ENCODE results near the gene FZR1.
"Not testable (repeated sequence)": the region's sequence is repeated elsewhere in the genome, so short reads cannot be mapped to it uniquely, and the experiment has no call there.

The FZR1 gene

GRCh38 chr19:3497757-3498520 lies 8.2 kb upstream of the FZR1 start:
- no peak for DNase-seq

DNA sequence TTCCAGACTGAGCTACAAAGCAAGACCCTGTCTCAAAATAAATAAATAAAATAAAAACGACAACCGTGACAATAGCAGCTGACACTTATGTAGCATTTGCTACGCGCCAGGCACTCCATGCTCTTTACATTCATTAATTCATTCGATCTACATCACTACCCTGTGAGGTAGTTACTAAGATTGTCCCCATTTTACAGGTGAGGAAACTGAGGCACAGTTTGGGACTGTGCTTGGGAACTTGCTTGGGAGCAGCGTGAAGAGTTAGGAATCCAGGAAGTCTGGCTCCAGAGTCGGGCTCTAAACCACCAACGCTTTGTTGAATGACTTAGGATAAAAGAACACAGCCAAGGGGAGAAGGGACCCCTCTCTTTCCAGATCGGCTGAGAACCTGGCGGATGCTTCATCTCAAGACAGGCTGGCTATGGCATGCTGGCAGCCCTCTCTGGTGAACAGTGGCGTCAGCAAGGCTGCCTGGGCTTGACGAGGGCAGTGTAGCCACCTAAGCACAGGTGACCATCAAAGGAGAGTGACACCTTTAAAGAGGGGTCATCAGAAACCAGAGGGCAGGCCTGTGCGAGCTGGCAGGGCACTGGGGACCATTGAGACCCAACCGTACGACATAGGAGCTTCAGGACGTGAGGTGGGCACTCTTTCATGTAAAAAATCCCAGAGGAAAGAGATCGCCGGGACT lies 6.2 kb upstream of the FZR1 start:
- DNase-seq, result no peak

GRCh38 chr19:3500429-3501101 lies 5.5 kb upstream of the FZR1 start, which contains the start of gene DOHH:
TSS of gene DOHH (minus strand) at chr19:3500674. CDS start at chr19:3496814, 3,860 bp downstream.
- peak; percentile 97 for DNase-seq

GRCh38 chr19:3501780-3502179 lies 4.3 kb upstream of the FZR1 start:
- no peak for DNase-seq

DNA sequence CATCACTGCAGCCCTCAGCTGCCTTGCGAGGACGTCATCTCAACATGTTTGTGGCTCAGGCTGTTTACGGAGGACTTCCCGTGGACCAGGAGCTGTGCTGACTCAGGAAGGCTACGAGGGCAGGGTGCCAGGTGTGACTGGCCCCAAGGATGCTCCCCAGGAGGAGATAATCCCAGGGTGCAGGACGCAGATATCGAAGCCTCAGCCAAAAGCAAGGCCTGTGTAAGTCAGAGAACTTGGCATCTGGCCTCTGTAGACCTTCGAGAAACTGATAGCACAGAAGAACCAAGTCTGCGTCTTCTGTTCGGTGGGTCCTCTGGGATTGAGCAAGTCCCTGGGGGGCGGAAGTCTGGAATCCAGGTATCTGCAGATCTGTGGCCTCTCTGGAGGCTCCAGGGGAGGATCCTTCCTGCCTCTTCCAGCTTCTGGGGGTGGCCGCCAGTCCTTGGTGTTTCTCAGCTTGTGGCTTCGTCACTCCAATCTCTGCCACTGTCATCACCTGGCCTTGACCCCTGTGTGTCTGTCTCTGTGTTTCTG lies 3.0 kb upstream of the FZR1 start:
- no peak for DNase-seq

DNA sequence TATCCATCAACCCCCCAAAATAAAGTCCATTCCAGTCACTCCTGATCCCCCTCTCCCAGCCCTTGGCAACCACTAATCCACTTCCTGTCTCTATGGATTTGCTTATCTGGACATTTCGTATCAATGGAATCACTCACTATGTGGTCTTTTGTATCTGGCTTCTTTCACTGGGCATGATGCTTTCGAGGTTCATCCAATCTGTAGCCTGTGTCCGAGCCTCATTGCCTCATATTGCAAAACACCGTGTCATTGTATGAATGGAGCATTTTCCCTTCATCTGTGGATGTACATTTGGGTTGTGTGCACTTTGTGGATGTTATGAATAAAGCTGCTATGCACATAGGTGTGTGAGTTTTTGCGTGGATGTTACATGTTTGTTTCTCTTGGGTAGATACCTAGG lies 1.4 kb upstream of the FZR1 start:
- no peak for DNase-seq

DNA sequence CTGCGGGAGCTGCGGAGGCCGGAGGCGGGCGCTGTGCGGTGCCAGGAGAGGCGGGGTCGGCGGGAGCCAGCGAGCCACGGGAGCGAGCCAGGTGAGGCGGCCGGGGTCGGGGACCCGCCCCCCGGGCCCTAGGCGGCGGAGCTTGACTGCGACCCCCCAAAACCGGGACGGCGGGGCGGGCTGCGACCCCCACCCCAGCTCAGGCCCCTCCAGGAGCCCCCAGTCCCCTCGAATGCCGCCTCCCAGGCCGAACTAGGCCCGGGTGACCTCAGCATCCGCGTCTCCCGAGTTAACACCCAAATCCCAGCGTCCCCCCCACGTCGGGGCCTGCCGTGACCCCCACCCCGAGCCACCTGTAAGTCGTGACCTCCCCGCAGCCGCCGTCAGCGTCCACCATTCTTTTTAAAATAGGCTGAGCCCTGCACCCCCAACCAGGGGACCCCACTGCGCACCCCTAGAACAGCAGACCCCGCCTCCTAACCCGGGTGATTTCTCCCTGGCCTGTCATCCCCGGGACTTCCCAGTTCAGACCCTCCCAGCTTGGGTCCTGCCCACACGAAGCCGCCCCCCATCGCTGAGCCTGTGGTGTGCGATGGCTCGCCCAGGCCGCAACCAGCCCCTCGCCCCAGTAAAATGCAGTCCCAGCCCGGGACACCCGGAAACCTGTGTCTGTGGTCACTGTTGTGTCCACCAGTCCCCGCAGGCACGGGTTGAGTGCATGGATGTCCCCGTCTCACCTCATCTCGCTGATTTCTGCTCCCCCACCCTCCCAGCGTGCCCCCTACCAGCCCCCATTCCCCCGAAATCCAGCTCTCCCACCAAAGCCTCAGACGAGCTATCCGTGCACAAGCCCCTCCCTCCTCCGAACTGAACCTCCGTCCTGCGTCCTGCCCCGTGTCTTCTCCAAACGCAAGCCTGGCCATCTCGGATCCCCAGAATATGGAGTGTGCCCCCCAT lies 551 bp downstream of the FZR1 start:
- no peak for DNase-seq

DNA sequence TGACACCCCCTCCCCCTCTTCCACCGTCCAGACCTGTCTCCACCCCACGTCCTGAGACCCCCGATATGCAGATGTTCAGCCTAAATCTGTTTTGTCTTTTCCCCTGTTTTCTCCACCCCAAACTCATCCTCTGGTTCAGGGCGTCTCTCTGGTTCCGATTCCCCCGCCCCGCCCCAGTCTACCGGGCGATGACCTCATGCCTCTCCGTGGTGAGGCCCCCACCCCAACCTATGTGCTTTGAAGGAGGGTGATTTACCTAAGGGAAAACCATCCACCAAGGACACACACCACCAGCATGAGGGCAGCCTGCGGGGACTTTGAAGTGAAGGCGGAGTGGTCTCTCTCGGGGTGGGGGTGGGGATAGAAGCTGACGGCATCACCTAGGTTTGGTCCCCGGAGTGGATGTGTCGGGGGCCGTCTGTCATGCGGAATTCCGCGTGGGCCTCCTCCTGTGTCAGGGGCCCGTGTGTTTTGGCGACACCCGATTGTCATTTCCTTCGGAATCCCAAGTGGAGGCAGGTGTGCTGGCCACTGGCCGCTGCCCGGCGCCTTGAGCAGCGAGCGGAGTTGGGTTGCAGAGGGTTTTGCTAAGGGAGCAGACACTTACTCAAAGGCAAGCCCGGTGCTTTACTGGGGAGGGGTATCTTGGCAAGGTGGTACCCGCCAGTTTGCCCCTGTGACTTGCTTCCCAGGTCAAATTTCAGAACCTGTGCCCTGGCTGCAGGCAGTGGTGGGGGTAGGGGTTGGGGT lies 1.4 kb downstream of the FZR1 start:
- no peak for DNase-seq

GRCh38 chr19:3508121-3508661 lies 2.1 kb downstream of the FZR1 start:
- not testable (repeated sequence) for DNase-seq

GRCh38 chr19:3508771-3509535 lies 2.8 kb downstream of the FZR1 start:
- peak; percentile 24 for DNase-seq

GRCh38 chr19:3509566-3509989 lies 3.5 kb downstream of the FZR1 start:
- peak; percentile 51 for DNase-seq

GRCh38 chr19:3510727-3511126 lies 4.6 kb downstream of the FZR1 start:
- DNase-seq, result no peak

GRCh38 chr19:3511506-3512251 lies 5.6 kb downstream of the FZR1 start:
- DNase-seq, result no peak

GRCh38 chr19:3512562-3513228 lies 6.6 kb downstream of the FZR1 start:
- no peak for DNase-seq

- DNase-seq, result no peak
These were observed 7.4 kb downstream of the FZR1 start for GRCh38 chr19:3513229-3514140.

GRCh38 chr19:3514930-3515329 lies 8.8 kb downstream of the FZR1 start:
- peak; percentile 31 for DNase-seq

DNA sequence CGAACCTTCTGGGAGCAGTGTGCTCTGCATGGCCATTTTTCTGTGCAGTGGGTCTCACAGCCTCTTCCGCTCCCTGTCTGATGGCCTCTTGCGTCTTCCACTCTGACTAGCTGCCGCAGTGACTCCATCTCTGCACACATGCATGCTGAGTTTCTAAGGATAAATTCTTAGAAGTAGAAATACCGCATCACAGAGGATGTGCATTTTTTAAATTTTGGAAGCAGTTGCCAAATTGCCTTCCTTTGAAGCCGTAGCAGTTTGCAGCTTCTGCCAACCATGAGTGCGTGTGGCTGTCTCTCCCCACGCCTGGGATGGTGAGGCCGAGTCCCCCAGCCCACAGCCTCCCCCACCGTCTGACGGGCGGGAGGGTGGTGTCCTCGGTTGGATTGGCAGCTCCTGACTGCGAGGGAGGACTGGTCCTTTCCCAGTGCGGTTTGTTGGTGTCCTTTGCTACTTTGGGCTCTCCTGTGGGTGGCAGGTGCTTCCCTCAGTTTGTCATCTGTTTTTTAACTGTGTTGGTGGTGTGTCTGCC lies 9.8 kb downstream of the FZR1 start:
- peak; percentile 72 for DNase-seq
